Measurements from ENCODE around the gene THNSL1.

GRCh38 chr10:25071227-25071626 is 54.8 kb downstream of the THNSL1 start:
- TF ChIP-seq POLR2A (IDR thresholded peaks at IDR 0.05; ENCODE audit: low read depth, low read length) (no peak), TAF1 (IDR thresholded peaks at IDR 0.05; ENCODE audit: borderline replicate concordance, low read depth, low read length) (no peak)

Measured in GM12892 (cell line).